ENCODE data around the gene RPTOR. TPM values are rescaled to one million over a fixed set of nuclear protein-coding genes. Genes with fewer than 3 reads are reported as not detected.

RPTOR gene
- total RNA-seq, 1 experiment from 2014 or later, result 58.0 TPM

GRCh38 chr17:80538484-80538883, 6.2 kb upstream of the RPTOR start:
- Histone ChIP-seq H3K4me1 (ENCODE audit: control insufficient read depth, insufficient read depth, low read length) (no peaks in the 10 kb centered on the region), H3K4me3 (ENCODE audit: low read depth in 2 of 2, low read length in 2 of 2) (no peak overlapping the region), H3K27me3 (ENCODE audit: control insufficient read depth, insufficient read depth, low read length) (no peaks in the 10 kb centered on the region), H3K27ac (ENCODE audit: low read length) (no peak overlapping the region), H3K36me3 (ENCODE audit: control insufficient read depth, insufficient read depth, low read length) (no peaks in the 10 kb centered on the region), H3K9me3 (ENCODE audit: control insufficient read depth, insufficient read depth, low read depth, low read length) (no peaks in the 10 kb centered on the region)
- no TSS peak for BruUV-seq (replicated peaks)
- in situ Hi-C loops (cut with HindIII; ENCODE audit: low pct_unique_long_range_greater_than_20kb, low sequenced_read_pairs) (no loop called here), intact Hi-C loops (cut with micrococcal nuclease; ENCODE audit: unreplicated experiment) (no loop called here)
- ATAC-seq, result peak; percentile 40
- POLR2A ChIA-PET, result no interaction called here
- TF ChIP-seq SIN3A (IDR thresholded peaks at IDR 0.05; ENCODE audit: borderline replicate concordance, insufficient read depth, low read depth, low read length) (no peak), POLR2AphosphoS5 (IDR thresholded peaks at IDR 0.05; ENCODE audit: low read depth, low read length) (no peak), TCF7L2 (IDR thresholded peaks at IDR 0.05; ENCODE audit: low read depth, low read length) (no peak), REST (IDR thresholded peaks at IDR 0.05; ENCODE audit: insufficient read depth in 1 of 2, low read depth in 2 of 2, low read length in 1 of 2) (no peak), CTCF (IDR thresholded peaks at IDR 0.05) (no peak)
- CTCF ChIA-PET, result no interaction called here
- DNase-seq (ENCODE audit: low read depth, low spot score), result no peak

- H3K36me3 ChIP-seq (ENCODE audit: control insufficient read depth, insufficient read depth, low read length), result no peaks in the 10 kb centered on the region
- in situ Hi-C loops (cut with HindIII; ENCODE audit: low pct_unique_long_range_greater_than_20kb, low sequenced_read_pairs) (no loop called here), intact Hi-C loops (cut with micrococcal nuclease; ENCODE audit: unreplicated experiment) (no loop called here)
- TF ChIP-seq POLR2AphosphoS5 (IDR thresholded peaks at IDR 0.05; ENCODE audit: low read depth, low read length) (no peak), TCF7L2 (IDR thresholded peaks at IDR 0.05; ENCODE audit: low read depth, low read length) (no peak), SIN3A (IDR thresholded peaks at IDR 0.05; ENCODE audit: borderline replicate concordance, insufficient read depth, low read depth, low read length) (no peak), CTCF (IDR thresholded peaks at IDR 0.05) (no peak), REST (IDR thresholded peaks at IDR 0.05; ENCODE audit: insufficient read depth in 1 of 2, low read depth in 2 of 2, low read length in 1 of 2) (no peak)
- no peak overlapping the region for H3K27ac ChIP-seq (ENCODE audit: low read length)
- CTCF ChIA-PET, result no interaction called here
- DNase-seq (ENCODE audit: low read depth, low spot score), result no peak
- peak; percentile 60 for ATAC-seq
- H3K9me3 ChIP-seq (ENCODE audit: control insufficient read depth, insufficient read depth, low read depth, low read length), result no peaks in the 10 kb centered on the region
- no peaks in the 10 kb centered on the region for H3K27me3 ChIP-seq (ENCODE audit: control insufficient read depth, insufficient read depth, low read length)
- no TSS peak for BruUV-seq (replicated peaks)
- H3K4me3 ChIP-seq (ENCODE audit: low read depth in 2 of 2, low read length in 2 of 2), result no peak overlapping the region
- no peaks in the 10 kb centered on the region for H3K4me1 ChIP-seq (ENCODE audit: control insufficient read depth, insufficient read depth, low read length)
- POLR2A ChIA-PET, result no interaction called here
Measured at GRCh38 chr17:80539022-80539641, 5.5 kb upstream of the RPTOR start.
